GM12865 (cell line): ENCODE data around the gene GLI3.

Source experiments
- DNase-seq: peaks from one replicate; pipeline ENCODE4 v3.0.0; 2010; ENCODE audit warnings: low read depth
- H3K4me3 ChIP-seq: 2 replicates; pipeline ENCODE4 v1.5.1; 2011; ENCODE audit warnings: mild to moderate bottlenecking, low read depth, low read length, control low read depth
- CTCF ChIP-seq: IDR thresholded peaks from 2 replicates; pipeline ENCODE4 v1.5.1; 2011; ENCODE audit warnings: low read length, control low read depth, low read depth, inconsistent platforms; ENCODE audit not compliant: insufficient read depth; ENCODE audit errors: missing control alignments

GLI3 gene

DNA sequence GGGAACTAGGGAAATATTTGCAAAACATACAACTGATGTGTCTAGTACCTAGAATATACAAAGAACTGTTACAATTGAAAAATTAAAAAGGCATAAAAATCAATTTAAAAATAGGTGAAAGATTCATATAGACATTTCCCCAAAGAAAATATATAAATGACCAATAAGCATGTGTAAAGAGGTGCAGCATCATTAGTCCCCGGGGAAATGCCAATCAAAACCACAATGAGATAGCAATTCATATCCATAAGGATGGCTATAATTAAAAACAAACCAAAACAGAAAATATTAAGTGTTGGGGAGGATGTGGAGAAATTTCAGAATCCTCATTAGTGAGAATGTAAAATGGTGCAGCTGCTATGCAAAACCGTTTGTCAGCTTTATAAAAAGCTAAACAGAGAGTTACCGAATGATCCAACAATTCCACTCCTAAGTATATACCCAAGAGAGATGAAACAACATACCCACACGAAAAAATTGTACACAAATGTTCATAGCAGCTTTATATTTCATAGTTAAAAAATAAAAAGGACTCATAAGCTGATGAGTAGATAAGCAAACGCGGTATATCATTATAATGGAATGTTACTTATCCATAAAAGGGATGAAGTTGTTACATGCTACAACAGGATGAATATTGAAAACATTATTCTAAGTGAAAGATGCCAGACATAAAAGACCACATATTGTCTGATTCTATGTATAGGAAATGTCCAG, 324.0 kb downstream of the GLI3 start:
- DNase-seq, result no peak
- H3K4me3 ChIP-seq, result no peak overlapping the region
- no peak for TF ChIP-seq CTCF

DNA sequence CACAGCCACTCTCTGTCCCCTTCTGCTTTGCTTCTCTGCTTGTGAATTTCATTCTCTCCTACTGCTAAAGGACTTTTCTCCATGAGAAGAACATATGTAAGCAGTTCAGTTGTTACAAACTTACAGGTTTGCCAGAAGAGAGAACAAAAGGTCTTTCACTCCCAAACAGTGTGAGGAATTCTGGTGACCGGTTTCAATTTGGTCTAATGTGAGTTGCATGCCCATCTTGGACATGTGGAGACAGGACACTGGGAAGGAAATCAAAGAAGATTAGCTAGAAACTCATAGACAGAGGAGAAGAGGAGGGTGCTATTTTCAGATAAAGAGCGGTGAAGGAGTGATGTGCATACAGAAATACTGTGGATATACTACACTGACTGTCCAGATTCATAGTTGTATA, 324.6 kb downstream of the GLI3 start:
- no peak for TF ChIP-seq CTCF
- DNase-seq, result no peak
- H3K4me3 ChIP-seq, result no peak overlapping the region

DNA sequence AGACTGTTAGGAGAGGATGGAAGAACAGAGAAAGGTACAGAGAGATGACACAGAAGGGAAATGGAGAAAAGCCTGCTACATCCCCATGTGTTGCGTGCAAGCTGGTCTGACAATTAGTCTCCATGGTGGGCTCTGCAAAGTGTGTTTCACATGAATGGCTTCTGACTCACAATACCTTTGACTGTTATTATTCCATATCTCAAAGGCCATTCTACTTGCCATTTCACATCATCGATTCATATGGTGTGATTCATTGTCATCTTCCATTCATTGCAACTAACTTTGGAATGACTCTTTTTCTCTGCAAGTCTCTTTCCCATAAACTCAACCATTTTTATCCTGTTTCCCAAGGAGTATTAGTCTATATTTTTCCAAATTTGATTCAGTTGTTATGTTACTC, 325.2 kb downstream of the GLI3 start:
- H3K4me3 ChIP-seq, result no peak overlapping the region
- no peak for DNase-seq
- TF ChIP-seq CTCF, result no peak
